Stomach (tissue), 4 donors: ENCODE measurements around the gene ATP6V0A4.

ENCODE experiments used
- CTCF ChIP-seq, 7 experiments: fragments of 450-650 bp in 4 of 7; fragments of 200-600 bp in 3 of 7; sonication (generic) in 3 of 7; IDR thresholded peaks; one replicate each; pipeline ENCODE4 v1.5.1; 2016 to 2019; ENCODE audit warnings: antibody characterized with exemption in 7 of 7, control low read depth in 2 of 7, mild to moderate bottlenecking in 1 of 7
- EP300 ChIP-seq: sonication (generic); formaldehyde crosslinking; IDR thresholded peaks from one replicate; pipeline ENCODE4 v1.6.1; 2017; ENCODE audit warnings: antibody characterized with exemption
- POLR2A ChIP-seq, 4 donors: fragments of 450-650 bp; IDR thresholded peaks; one replicate each; pipeline ENCODE4 v1.6.1; 2016; ENCODE audit warnings: antibody characterized with exemption in 4 of 4, control low read depth in 2 of 4, mild to moderate bottlenecking in 1 of 4, moderate library complexity in 1 of 4
- POLR2AphosphoS5 ChIP-seq, 3 donors: sonication (generic); formaldehyde crosslinking; IDR thresholded peaks; one replicate each; pipeline ENCODE4 v1.6.1; 2016; ENCODE audit warnings: antibody characterized with exemption in 3 of 3

GRCh38 chr7:138712652-138713051 is 85.3 kb downstream of the ATP6V0A4 start:
- TF ChIP-seq CTCF (IDR thresholded peaks at IDR 0.05) (no peak), POLR2A (IDR thresholded peaks at IDR 0.05) (no peak), POLR2AphosphoS5 (IDR thresholded peaks at IDR 0.05) (no peak), EP300 (no peak)
